Thyroid gland (tissue), 4 donors: ENCODE data around the gene SMARCA4.

Source experiments
- POLR2A ChIP-seq, 2 donors: fragments of 450-650 bp; IDR thresholded peaks; one replicate each; pipeline ENCODE4 v1.6.1; 2017; ENCODE audit warnings: antibody characterized with exemption in 2 of 2, mild to moderate bottlenecking in 2 of 2, moderate library complexity in 1 of 2
- TF ChIP-seq, protein P1 (sequence below), 6 experiments: fragments of 200-600 bp in 3 of 6; fragments of 450-650 bp in 3 of 6; sonication (generic) in 3 of 6; IDR thresholded peaks; one replicate each; pipeline ENCODE4 v1.5.1; 2016 to 2019; ENCODE audit warnings: antibody characterized with exemption in 6 of 6, mild to moderate bottlenecking in 2 of 6, inconsistent platforms in 1 of 6, moderate library complexity in 1 of 6

- TF ChIP-seq, protein P1, sequence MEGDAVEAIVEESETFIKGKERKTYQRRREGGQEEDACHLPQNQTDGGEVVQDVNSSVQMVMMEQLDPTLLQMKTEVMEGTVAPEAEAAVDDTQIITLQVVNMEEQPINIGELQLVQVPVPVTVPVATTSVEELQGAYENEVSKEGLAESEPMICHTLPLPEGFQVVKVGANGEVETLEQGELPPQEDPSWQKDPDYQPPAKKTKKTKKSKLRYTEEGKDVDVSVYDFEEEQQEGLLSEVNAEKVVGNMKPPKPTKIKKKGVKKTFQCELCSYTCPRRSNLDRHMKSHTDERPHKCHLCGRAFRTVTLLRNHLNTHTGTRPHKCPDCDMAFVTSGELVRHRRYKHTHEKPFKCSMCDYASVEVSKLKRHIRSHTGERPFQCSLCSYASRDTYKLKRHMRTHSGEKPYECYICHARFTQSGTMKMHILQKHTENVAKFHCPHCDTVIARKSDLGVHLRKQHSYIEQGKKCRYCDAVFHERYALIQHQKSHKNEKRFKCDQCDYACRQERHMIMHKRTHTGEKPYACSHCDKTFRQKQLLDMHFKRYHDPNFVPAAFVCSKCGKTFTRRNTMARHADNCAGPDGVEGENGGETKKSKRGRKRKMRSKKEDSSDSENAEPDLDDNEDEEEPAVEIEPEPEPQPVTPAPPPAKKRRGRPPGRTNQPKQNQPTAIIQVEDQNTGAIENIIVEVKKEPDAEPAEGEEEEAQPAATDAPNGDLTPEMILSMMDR (IDR thresholded peaks at IDR 0.05) = no peak
- TF ChIP-seq POLR2A (IDR thresholded peaks at IDR 0.05) = no peak
Observed at GRCh38 chr19:11054628-11055027, 93.8 kb downstream of the SMARCA4 start.
